Neural progenitor cell (in vitro differentiated cells): ENCODE measurements around the gene VTCN1. TPM values are rescaled to one million over a fixed set of nuclear protein-coding genes. Genes with fewer than 3 reads are reported as not detected.

Source experiments
- DNase-seq: peaks from one replicate; pipeline ENCODE4 v3.0.0-alpha.2; 2016; ENCODE audit warnings: low spot score
- H2AFZ ChIP-seq: fragments of 200-600 bp; sonication (generic); replicated peaks from 2 replicates; pipeline ENCODE4 v1.6.1; 2016; ENCODE audit warnings: antibody characterized with exemption
- H3F3A ChIP-seq: fragments of 200-600 bp; sonication (generic); 2 replicates; pipeline ENCODE4 v1.6.1; 2016; ENCODE audit warnings: antibody characterized with exemption, low read depth
- H3K27ac ChIP-seq: fragments of 200-600 bp; sonication (generic); 2 replicates; pipeline ENCODE4 v1.5.1; 2016; ENCODE audit warnings: mild to moderate bottlenecking
- H3K27me3 ChIP-seq: fragments of 200-600 bp; sonication (generic); 2 replicates; pipeline ENCODE4 v1.6.1; 2016; ENCODE audit warnings: mild to moderate bottlenecking, moderate library complexity
- H3K36me3 ChIP-seq: fragments of 200-600 bp; sonication (generic); 2 replicates; pipeline ENCODE4 v1.5.1; 2016
- H3K4me1 ChIP-seq: fragments of 200-600 bp; sonication (generic); 2 replicates; pipeline ENCODE4 v1.6.1; 2016; ENCODE audit warnings: mixed run types
- H3K4me2 ChIP-seq: fragments of 200-600 bp; sonication (generic); 2 replicates; pipeline ENCODE4 v1.6.1; 2016
- H3K4me3 ChIP-seq: fragments of 200-600 bp; sonication (generic); 2 replicates; pipeline ENCODE4 v1.5.1; 2016
- H3K79me2 ChIP-seq: fragments of 200-600 bp; sonication (generic); 2 replicates; pipeline ENCODE4 v1.6.1; 2016; ENCODE audit warnings: low read depth
- H3K9ac ChIP-seq: fragments of 200-600 bp; sonication (generic); 2 replicates; pipeline ENCODE4 v1.6.1; 2016
- H3K9me3 ChIP-seq: fragments of 200-600 bp; sonication (generic); 2 replicates; pipeline ENCODE4 v1.5.1; 2016; ENCODE audit warnings: low read depth
- H4K20me1 ChIP-seq: fragments of 200-600 bp; sonication (generic); 2 replicates; pipeline ENCODE4 v1.6.1; 2016; ENCODE audit warnings: low read depth
- H3K27ac Mint-ChIP-seq: 3 replicates; pipeline ENCODE4 v1.8.0; 2021; ENCODE audit warnings: mixed read lengths
- H3K27me3 Mint-ChIP-seq: 2 replicates; pipeline ENCODE4 v1.8.0; 2022; ENCODE audit warnings: low read depth, mild to moderate bottlenecking, inconsistent platforms, moderate library complexity, mixed read lengths; ENCODE audit not compliant: insufficient read depth
- H3K36me3 Mint-ChIP-seq: 3 replicates; pipeline ENCODE4 v1.8.0; 2021; ENCODE audit warnings: mixed read lengths
- H3K4me1 Mint-ChIP-seq: 3 replicates; pipeline ENCODE4 v1.8.0; 2021; ENCODE audit warnings: mixed read lengths
- H3K4me3 Mint-ChIP-seq: 3 replicates; pipeline ENCODE4 v1.8.0; 2021; ENCODE audit warnings: mild to moderate bottlenecking, moderate library complexity, mixed read lengths
- H3K9me3 Mint-ChIP-seq: 3 replicates; pipeline ENCODE4 v1.8.0; 2020; ENCODE audit warnings: mixed read lengths
- EZH2 ChIP-seq: fragments of 200-600 bp; sonication (generic); IDR thresholded peaks from 2 replicates; pipeline ENCODE4 v1.6.1; 2017; ENCODE audit warnings: antibody characterized with exemption, mild to moderate bottlenecking, moderate library complexity
- EZH2phosphoT487 ChIP-seq: fragments of 200-600 bp; sonication (generic); IDR thresholded peaks from 2 replicates; pipeline ENCODE4 v1.6.1; 2017; ENCODE audit warnings: antibody characterized with exemption
- total RNA-seq: library from RNA; depleted of rRNA; stranded (reverse); fragments of >200 nt; gene quantifications from 2 replicates; pipeline ENCODE4 v1.2.3, GENCODE V29; 2015; ENCODE audit warnings: low replicate concordance
- TF ChIP-seq, protein P1 (sequence below): fragments of 200-600 bp; sonication (generic); IDR thresholded peaks from 2 replicates; pipeline ENCODE4 v1.5.1; 2017; ENCODE audit warnings: antibody characterized with exemption, mild to moderate bottlenecking

Gene VTCN1
- total RNA-seq, 1 donor from 2014 or later, result 0.11 TPM

DNA sequence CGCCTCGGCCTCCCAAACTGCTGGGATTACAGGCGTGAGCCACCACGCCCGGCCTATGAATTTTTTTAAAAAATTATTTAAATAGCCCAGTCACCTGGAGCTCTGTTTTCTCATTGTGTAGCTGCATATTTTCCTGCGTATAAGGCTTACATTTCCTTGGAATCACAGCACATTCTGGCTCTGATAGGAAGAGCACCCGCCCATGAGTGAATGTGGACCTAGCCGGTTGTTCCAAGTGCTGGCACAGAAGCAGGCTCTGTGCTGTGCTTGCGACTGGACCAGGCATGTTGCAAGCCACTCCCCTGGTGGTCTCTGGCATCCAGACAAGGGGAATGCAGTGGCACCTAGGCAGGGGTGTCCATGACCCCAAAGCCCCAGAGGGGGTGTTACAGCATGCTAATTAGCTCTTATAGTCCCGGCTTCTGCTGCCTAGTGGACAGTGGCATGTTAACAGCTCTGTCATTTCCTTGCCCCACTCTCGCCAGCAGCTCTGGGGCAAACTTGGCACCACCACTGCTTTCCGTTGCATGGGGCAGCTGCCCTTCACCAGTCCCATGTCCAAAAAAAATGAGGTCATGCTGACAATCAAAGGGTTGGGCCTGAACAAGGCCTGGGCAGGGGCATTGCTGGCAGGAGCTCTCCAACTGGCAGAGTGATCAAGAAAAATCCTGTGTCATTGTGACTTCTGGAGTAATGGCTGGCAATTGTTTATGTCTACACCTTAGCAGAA lies 5.2 kb upstream of the VTCN1 start:
- no peak overlapping the region for H3K4me3 ChIP-seq
- no peak overlapping the region for H2AFZ ChIP-seq
- H3K27me3 ChIP-seq, result no peaks in the 10 kb centered on the region
- H3K9me3 ChIP-seq, result no peaks in the 10 kb centered on the region
- Mint-ChIP-seq H3K27ac (no peak overlapping the region), H3K27me3 (peaks cover 9% of the 10 kb centered on the region), H3K4me3 (no peak overlapping the region), H3K9me3 (peaks cover 25% of the 10 kb centered on the region), H3K36me3 (peaks cover 4% of the 10 kb centered on the region), H3K4me1 (no peaks in the 10 kb centered on the region)
- H4K20me1 ChIP-seq, result no peaks in the 10 kb centered on the region
- H3K9ac ChIP-seq, result no peak overlapping the region
- H3K4me1 ChIP-seq, result no peaks in the 10 kb centered on the region
- no peaks in the 10 kb centered on the region for H3F3A ChIP-seq
- H3K79me2 ChIP-seq, result no peaks in the 10 kb centered on the region
- H3K27ac ChIP-seq, result no peak overlapping the region
- no peak for DNase-seq
- H3K36me3 ChIP-seq, result no peaks in the 10 kb centered on the region
- TF ChIP-seq EZH2phosphoT487, result no peak
- TF ChIP-seq, protein P1, sequence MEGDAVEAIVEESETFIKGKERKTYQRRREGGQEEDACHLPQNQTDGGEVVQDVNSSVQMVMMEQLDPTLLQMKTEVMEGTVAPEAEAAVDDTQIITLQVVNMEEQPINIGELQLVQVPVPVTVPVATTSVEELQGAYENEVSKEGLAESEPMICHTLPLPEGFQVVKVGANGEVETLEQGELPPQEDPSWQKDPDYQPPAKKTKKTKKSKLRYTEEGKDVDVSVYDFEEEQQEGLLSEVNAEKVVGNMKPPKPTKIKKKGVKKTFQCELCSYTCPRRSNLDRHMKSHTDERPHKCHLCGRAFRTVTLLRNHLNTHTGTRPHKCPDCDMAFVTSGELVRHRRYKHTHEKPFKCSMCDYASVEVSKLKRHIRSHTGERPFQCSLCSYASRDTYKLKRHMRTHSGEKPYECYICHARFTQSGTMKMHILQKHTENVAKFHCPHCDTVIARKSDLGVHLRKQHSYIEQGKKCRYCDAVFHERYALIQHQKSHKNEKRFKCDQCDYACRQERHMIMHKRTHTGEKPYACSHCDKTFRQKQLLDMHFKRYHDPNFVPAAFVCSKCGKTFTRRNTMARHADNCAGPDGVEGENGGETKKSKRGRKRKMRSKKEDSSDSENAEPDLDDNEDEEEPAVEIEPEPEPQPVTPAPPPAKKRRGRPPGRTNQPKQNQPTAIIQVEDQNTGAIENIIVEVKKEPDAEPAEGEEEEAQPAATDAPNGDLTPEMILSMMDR, result no peak
- TF ChIP-seq EZH2, result no peak
- no peak overlapping the region for H3K4me2 ChIP-seq

DNA sequence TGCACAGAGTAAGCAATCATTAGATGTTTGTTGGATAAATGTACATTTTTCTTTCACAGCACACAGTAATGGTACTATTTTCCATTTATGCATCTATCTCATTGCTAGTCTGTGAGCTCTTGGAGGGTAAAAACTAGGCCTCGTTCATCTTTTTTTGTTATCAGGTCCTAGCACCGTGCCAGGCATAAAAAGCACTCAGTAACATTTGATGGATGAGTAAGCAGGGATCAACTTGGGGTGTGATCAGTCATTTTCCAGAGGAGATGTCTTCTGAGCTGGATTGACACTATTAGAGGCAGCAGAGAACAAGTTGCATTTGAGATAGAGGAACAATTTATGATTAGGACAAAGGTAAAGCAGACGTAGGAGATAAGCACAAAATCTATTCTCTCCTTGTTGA lies 4.3 kb upstream of the VTCN1 start:
- no peak overlapping the region for H3K4me3 Mint-ChIP-seq
- H3K9me3 ChIP-seq, result no peaks in the 10 kb centered on the region
- no peak overlapping the region for H3K27ac Mint-ChIP-seq
- H3K27me3 ChIP-seq, result no peaks in the 10 kb centered on the region
- no peak overlapping the region for H2AFZ ChIP-seq
- H3K27ac ChIP-seq, result no peak overlapping the region
- H3K79me2 ChIP-seq, result no peaks in the 10 kb centered on the region
- H3K4me1 Mint-ChIP-seq, result no peaks in the 10 kb centered on the region
- no peak overlapping the region for H3K4me3 ChIP-seq
- H3K4me1 ChIP-seq, result no peaks in the 10 kb centered on the region
- no peak overlapping the region for H3K9ac ChIP-seq
- H4K20me1 ChIP-seq, result no peaks in the 10 kb centered on the region
- H3K36me3 ChIP-seq, result no peaks in the 10 kb centered on the region
- no peaks in the 10 kb centered on the region for H3F3A ChIP-seq
- H3K36me3 Mint-ChIP-seq, result peaks cover 4% of the 10 kb centered on the region
- TF ChIP-seq EZH2phosphoT487 (no peak), EZH2 (no peak)
- TF ChIP-seq, protein P1, result no peak
- DNase-seq, result no peak
- H3K27me3 Mint-ChIP-seq, result peaks cover 9% of the 10 kb centered on the region
- H3K4me2 ChIP-seq, result no peak overlapping the region
- H3K9me3 Mint-ChIP-seq, result peaks cover 21% of the 10 kb centered on the region

DNA sequence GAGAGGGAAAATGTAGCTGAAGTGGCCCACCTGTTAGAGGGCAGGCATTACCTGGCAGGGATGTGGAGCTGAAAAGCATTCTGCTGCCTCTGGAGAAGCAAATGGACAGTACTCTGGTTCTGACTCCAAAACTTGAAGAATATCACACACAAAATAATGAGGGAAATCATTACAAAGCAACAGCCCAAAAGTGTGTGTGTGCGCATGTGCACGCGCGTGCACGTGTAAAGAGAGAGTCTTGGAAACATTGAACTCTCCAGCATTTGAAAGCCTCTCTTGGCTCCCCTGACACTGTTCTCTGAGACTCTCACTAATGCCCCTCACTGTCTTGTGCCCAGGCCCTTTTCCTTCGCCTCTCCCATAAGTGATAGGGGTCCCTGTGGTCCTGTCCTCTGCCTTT lies 2.3 kb upstream of the VTCN1 start:
- DNase-seq, result no peak
- Histone ChIP-seq H3K4me2 (no peak overlapping the region), H3K9ac (no peak overlapping the region), H3K4me1 (no peaks in the 10 kb centered on the region), H3K79me2 (no peaks in the 10 kb centered on the region), H3F3A (no peaks in the 10 kb centered on the region), H3K9me3 (no peaks in the 10 kb centered on the region), H3K27me3 (no peaks in the 10 kb centered on the region), H4K20me1 (no peaks in the 10 kb centered on the region), H3K27ac (no peak overlapping the region), H3K4me3 (no peak overlapping the region), H3K36me3 (no peaks in the 10 kb centered on the region), H2AFZ (no peak overlapping the region)
- peaks cover 16% of the 10 kb centered on the region for H3K9me3 Mint-ChIP-seq
- H3K36me3 Mint-ChIP-seq, result peaks cover 4% of the 10 kb centered on the region
- no peak overlapping the region for H3K4me3 Mint-ChIP-seq
- peaks cover 9% of the 10 kb centered on the region for H3K27me3 Mint-ChIP-seq
- H3K4me1 Mint-ChIP-seq, result peaks cover 13% of the 10 kb centered on the region
- no peak overlapping the region for H3K27ac Mint-ChIP-seq
- TF ChIP-seq, protein P1, result no peak
- TF ChIP-seq EZH2phosphoT487, result no peak
- TF ChIP-seq EZH2, result no peak
